ENCODE measurements around the gene B3GALT5. TPM values are rescaled to one million over a fixed set of nuclear protein-coding genes. Genes with fewer than 3 reads are reported as not detected.

Gene B3GALT5
- total and polyA plus RNA-seq, 8 donors, result 0.03 to 1.5 (median 1.1) TPM

- intact Hi-C loops (cut with DNase I), result no loop called here
- no peaks in the 10 kb centered on the region for H3K4me1 ChIP-seq
- no peak for TF ChIP-seq CTCF (IDR thresholded peaks at IDR 0.05)
- ATAC-seq (no peak), DNase-seq (no peak)
- H3K4me3 ChIP-seq, result no peak overlapping the region
- no peaks in the 10 kb centered on the region for H3K36me3 ChIP-seq
- H3K27ac ChIP-seq, result no peak overlapping the region
- no peaks in the 10 kb centered on the region for H3K9me3 ChIP-seq
- H3K27me3 ChIP-seq, result no peaks in the 10 kb centered on the region
These were observed 55.6 kb downstream of the B3GALT5 start for GRCh38 chr21:39668369-39668768.

GRCh38 chr21:39669485-39669884, 56.7 kb downstream of the B3GALT5 start:
- intact Hi-C loops (cut with DNase I), result no loop called here

GRCh38 chr21:39669976-39670661, 57.4 kb downstream of the B3GALT5 start:
- no peak overlapping the region for H3K4me3 ChIP-seq
- no peaks in the 10 kb centered on the region for H3K36me3 ChIP-seq
- intact Hi-C loops (cut with DNase I), result no loop called here
- no peaks in the 10 kb centered on the region for H3K9me3 ChIP-seq
- no peak overlapping the region for H3K27ac ChIP-seq
- DNase-seq (no peak), ATAC-seq (no peak)
- no peaks in the 10 kb centered on the region for H3K4me1 ChIP-seq
- no peaks in the 10 kb centered on the region for H3K27me3 ChIP-seq
- no peak for TF ChIP-seq CTCF (IDR thresholded peaks at IDR 0.05)

More at GRCh38 chr21:39669485-39669884, 56.7 kb downstream of the B3GALT5 start:
- H3K27me3 ChIP-seq, result no peaks in the 10 kb centered on the region
- H3K27ac ChIP-seq, result no peak overlapping the region
- no peak for ATAC-seq
- DNase-seq, result no peak
- no peak for TF ChIP-seq CTCF (IDR thresholded peaks at IDR 0.05)
- H3K9me3 ChIP-seq, result no peaks in the 10 kb centered on the region
- no peak overlapping the region for H3K4me3 ChIP-seq
- no peaks in the 10 kb centered on the region for H3K4me1 ChIP-seq
- no peaks in the 10 kb centered on the region for H3K36me3 ChIP-seq

GRCh38 chr21:39670701-39671100, 58.0 kb downstream of the B3GALT5 start:
- H3K27me3 ChIP-seq, result no peaks in the 10 kb centered on the region
- no peak overlapping the region for H3K4me3 ChIP-seq
- H3K4me1 ChIP-seq, result no peaks in the 10 kb centered on the region
- no peaks in the 10 kb centered on the region for H3K9me3 ChIP-seq
- H3K27ac ChIP-seq, result no peak overlapping the region
- ATAC-seq, result no peak
- intact Hi-C loops (cut with DNase I), result no loop called here
- no peak for DNase-seq
- H3K36me3 ChIP-seq, result no peaks in the 10 kb centered on the region
- TF ChIP-seq CTCF (IDR thresholded peaks at IDR 0.05), result no peak

GRCh38 chr21:39671986-39672385, 59.2 kb downstream of the B3GALT5 start:
- ATAC-seq, result no peak

More at GRCh38 chr21:39671986-39672385, 59.2 kb downstream of the B3GALT5 start:
- intact Hi-C loops (cut with DNase I), result no loop called here
- DNase-seq, result no peak
- no peak for TF ChIP-seq CTCF (IDR thresholded peaks at IDR 0.05)
- Histone ChIP-seq H3K27me3 (no peaks in the 10 kb centered on the region), H3K4me1 (no peaks in the 10 kb centered on the region), H3K4me3 (no peak overlapping the region), H3K27ac (no peak overlapping the region), H3K36me3 (no peaks in the 10 kb centered on the region), H3K9me3 (no peaks in the 10 kb centered on the region)
